ENCODE measurements around the gene CLK1. TPM values are rescaled to one million over a fixed set of nuclear protein-coding genes. Genes with fewer than 3 reads are reported as not detected.

CLK1 gene
- total and polyA plus RNA-seq, 9 of the 15 experiments (the other 6 are each of a cell fraction or from before 2014, with no cell fraction given) = 29.3 to 99.2 (median 47.0) TPM

- in situ Hi-C loops (cut with MboI) (no loop called here), intact Hi-C loops (cut with micrococcal nuclease) (no loop called here)
- Histone ChIP-seq H3K9me3 (replicated peaks; ENCODE audit: control insufficient read depth, insufficient read depth, low read depth, low read length) (no peaks in the 10 kb centered on the region), H2AFZ (ENCODE audit: low read depth, low read length) (no peak overlapping the region), H3K27ac (ENCODE audit: extremely low read depth, low read depth, low read length) (no peak overlapping the region), H3K9ac (ENCODE audit: insufficient read depth in 1 of 2, low read depth in 2 of 2, low read length in 2 of 2) (no peak overlapping the region), H3K4me2 (ENCODE audit: insufficient read depth, low read length) (no peak overlapping the region), H3K4me1 (replicated peaks in 1 of 2; ENCODE audit: control insufficient read depth in 2 of 2, insufficient read depth in 2 of 2, low read length in 2 of 2) (no peaks in the 10 kb centered on the region), H3K9me1 (ENCODE audit: control insufficient read depth, insufficient read depth, low read length) (no peaks in the 10 kb centered on the region), H4K20me1 (replicated peaks; ENCODE audit: control insufficient read depth, insufficient read depth, low read length) (no peaks in the 10 kb centered on the region), H3K79me2 (ENCODE audit: control insufficient read depth, insufficient read depth, low read length) (no peaks in the 10 kb centered on the region), H3K36me3 (ENCODE audit: control insufficient read depth, insufficient read depth, low read length) (peaks cover 5% of the 10 kb centered on the region; the same call in 1 of the 3 replicates), H3K4me3 (no peak overlapping the region), H3K27me3 (ENCODE audit: control insufficient read depth in 2 of 2, insufficient read depth in 2 of 2, low read length in 2 of 2) (no peaks in the 10 kb centered on the region)
- ATAC-seq = peak; percentile 28; the same call in 1 of the 3 replicates
- WGBS (ENCODE audit: insufficient coverage, low coverage, missing lambda C conversion rate) = 37% methylated on average over 2 of the region's 2 CpGs
- BruUV-seq (replicated peaks) = no TSS peak
- POLR2A ChIA-PET = interaction anchor here (0.8 to 3.2 kb wide), 4 partner anchors 10 to 31 kb away, joined by 4 to 17 read pairs (median 8); no protein-coding TSS in a partner anchor
- TF ChIP-seq ZNF398 (CRISPR knock-in tag; IDR thresholded peaks at IDR 0.05) = no peak
- DNase-seq (ENCODE audit: extremely low read depth in 1 of 4, low spot score in 3 of 4) = no peak
- FAIRE-seq = no peak
- CTCF ChIA-PET (ENCODE audit: low intra/inter-chr PET ratio) = no interaction called here
Measured at GRCh38 chr2:200828104-200828503, 36.4 kb downstream of the CLK1 start.

DNA sequence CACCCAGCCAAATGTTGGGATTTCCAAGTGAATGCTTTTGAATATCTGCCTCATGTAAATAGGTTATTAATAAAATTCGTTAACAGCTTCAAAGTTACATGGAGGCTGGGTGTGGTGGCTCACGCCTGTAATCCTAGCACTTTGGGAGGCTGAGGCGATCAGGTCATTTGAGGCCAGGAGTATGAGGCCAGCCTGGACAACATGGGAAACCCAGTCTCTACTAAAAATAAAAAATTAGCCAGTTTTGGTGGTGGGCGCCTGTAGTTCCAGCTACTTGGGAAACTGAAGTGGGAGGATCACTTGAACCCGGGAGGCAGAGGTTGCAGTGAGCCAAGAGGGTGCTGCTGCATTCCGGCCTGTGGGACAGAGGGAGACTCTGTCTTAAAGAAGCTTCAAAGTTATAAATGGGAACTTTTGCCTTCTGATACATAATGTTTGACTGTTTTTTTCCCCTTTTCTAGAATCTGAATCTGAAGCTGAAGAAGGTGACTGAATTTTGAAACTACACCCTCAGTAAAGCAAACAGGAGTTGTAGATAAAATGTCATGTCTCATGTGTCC, 42.7 kb downstream of the CLK1 start:
- H3K4me3 ChIP-seq = no peak overlapping the region
- no peaks in the 10 kb centered on the region for H3K9me1 ChIP-seq (ENCODE audit: control insufficient read depth, insufficient read depth, low read length)
- DNase-seq (ENCODE audit: extremely low read depth in 1 of 4, low spot score in 3 of 4) (no peak), FAIRE-seq (no peak), ATAC-seq (no peak)
- no peaks in the 10 kb centered on the region for H3K4me1 ChIP-seq (replicated peaks in 1 of 2; ENCODE audit: control insufficient read depth in 2 of 2, insufficient read depth in 2 of 2, low read length in 2 of 2)
- peaks cover 57% of the 10 kb centered on the region for H3K36me3 ChIP-seq (ENCODE audit: control insufficient read depth, insufficient read depth, low read length)
- 85% methylated on average over 6 of the region's 6 CpGs for WGBS (ENCODE audit: insufficient coverage, low coverage, missing lambda C conversion rate)
- no peak overlapping the region for H3K9ac ChIP-seq (ENCODE audit: insufficient read depth in 1 of 2, low read depth in 2 of 2, low read length in 2 of 2)
- no peak overlapping the region for H3K4me2 ChIP-seq (ENCODE audit: insufficient read depth, low read length)
- intact Hi-C loops (cut with micrococcal nuclease) (no loop called here), in situ Hi-C loops (cut with MboI) (no loop called here)
- H3K27ac ChIP-seq (ENCODE audit: extremely low read depth, low read depth, low read length) = no peak overlapping the region
- H3K9me3 ChIP-seq (replicated peaks; ENCODE audit: control insufficient read depth, insufficient read depth, low read depth, low read length) = no peaks in the 10 kb centered on the region
- no peaks in the 10 kb centered on the region for H3K79me2 ChIP-seq (ENCODE audit: control insufficient read depth, insufficient read depth, low read length)
- BruUV-seq (replicated peaks) = no TSS peak
- H2AFZ ChIP-seq (ENCODE audit: low read depth, low read length) = no peak overlapping the region
- ChIA-PET CTCF (ENCODE audit: low intra/inter-chr PET ratio) (no interaction called here), POLR2A (interaction anchor here (1.1 to 2.4 kb wide), 2 partner anchors 10 to 27 kb away, joined by 4 to 7 read pairs; no protein-coding TSS in a partner anchor)
- H4K20me1 ChIP-seq (replicated peaks; ENCODE audit: control insufficient read depth, insufficient read depth, low read length) = no peaks in the 10 kb centered on the region
- H3K27me3 ChIP-seq (ENCODE audit: control insufficient read depth in 2 of 2, insufficient read depth in 2 of 2, low read length in 2 of 2) = no peaks in the 10 kb centered on the region
- TF ChIP-seq, protein P1, sequence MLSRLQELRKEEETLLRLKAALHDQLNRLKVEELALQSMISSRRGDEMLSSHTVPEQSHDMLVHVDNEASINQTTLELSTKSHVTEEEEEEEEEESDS (CRISPR knock-in tag; IDR thresholded peaks at IDR 0.05) = no peak
- no peak for TF ChIP-seq ZNF324 (CRISPR knock-in tag; IDR thresholded peaks at IDR 0.05)
- no peak for TF ChIP-seq ZNF785 (CRISPR knock-in tag; IDR thresholded peaks at IDR 0.05)
- TF ChIP-seq, protein P2, sequence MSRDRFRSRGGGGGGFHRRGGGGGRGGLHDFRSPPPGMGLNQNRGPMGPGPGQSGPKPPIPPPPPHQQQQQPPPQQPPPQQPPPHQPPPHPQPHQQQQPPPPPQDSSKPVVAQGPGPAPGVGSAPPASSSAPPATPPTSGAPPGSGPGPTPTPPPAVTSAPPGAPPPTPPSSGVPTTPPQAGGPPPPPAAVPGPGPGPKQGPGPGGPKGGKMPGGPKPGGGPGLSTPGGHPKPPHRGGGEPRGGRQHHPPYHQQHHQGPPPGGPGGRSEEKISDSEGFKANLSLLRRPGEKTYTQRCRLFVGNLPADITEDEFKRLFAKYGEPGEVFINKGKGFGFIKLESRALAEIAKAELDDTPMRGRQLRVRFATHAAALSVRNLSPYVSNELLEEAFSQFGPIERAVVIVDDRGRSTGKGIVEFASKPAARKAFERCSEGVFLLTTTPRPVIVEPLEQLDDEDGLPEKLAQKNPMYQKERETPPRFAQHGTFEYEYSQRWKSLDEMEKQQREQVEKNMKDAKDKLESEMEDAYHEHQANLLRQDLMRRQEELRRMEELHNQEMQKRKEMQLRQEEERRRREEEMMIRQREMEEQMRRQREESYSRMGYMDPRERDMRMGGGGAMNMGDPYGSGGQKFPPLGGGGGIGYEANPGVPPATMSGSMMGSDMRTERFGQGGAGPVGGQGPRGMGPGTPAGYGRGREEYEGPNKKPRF (IDR thresholded peaks at IDR 0.05; ENCODE audit: low read depth, low read length) = no peak
- TF ChIP-seq TBL1XR1 (IDR thresholded peaks at IDR 0.05; ENCODE audit: low read length in 2 of 2) = no peak
- TF ChIP-seq HNRNPLL (IDR thresholded peaks at IDR 0.05; ENCODE audit: low read depth, low read length, poor library complexity, severe bottlenecking) = no peak
- no peak for TF ChIP-seq ZBTB26 (CRISPR knock-in tag; IDR thresholded peaks at IDR 0.05)
- TF ChIP-seq CBFB (CRISPR knock-in tag; IDR thresholded peaks at IDR 0.05) = no peak
- TF ChIP-seq SNIP1 (IDR thresholded peaks at IDR 0.05; ENCODE audit: low read depth) = no peak

Data from K562 (cell line).